ENCODE measurements around the gene RAC2.

GRCh38 chr22:37223965-37224551 lies 20.0 kb downstream of the RAC2 start:
- TF ChIP-seq CTCF (IDR thresholded peaks at IDR 0.05; ENCODE audit: low read depth, low read length) (no peak), EZH2phosphoT487 (IDR thresholded peaks at IDR 0.05; ENCODE audit: low read depth) (no peak)
